GM23338 (cell line): ENCODE measurements around the gene GRIK1.

Experiments used
- CTCF ChIP-seq, 2 experiments: fragments of 200-600 bp in 1 of 2; sonication (generic) in 1 of 2; conservative IDR thresholded peaks; 2 replicates each; pipeline versions ENCODE4 v1.5.1 to v1.6.1; 2016 to 2017; ENCODE audit warnings: antibody characterized with exemption in 2 of 2, low read depth in 2 of 2, mild to moderate bottlenecking in 2 of 2, moderate library complexity in 1 of 2
- ETS1 ChIP-seq: IDR thresholded peaks from 2 replicates; pipeline ENCODE4 v1.6.1; 2016; ENCODE audit warnings: antibody characterized with exemption
- EZH2 ChIP-seq: fragments of 200-600 bp; sonication (generic); IDR thresholded peaks from one replicate; pipeline ENCODE4 v1.8.0; 2017; ENCODE audit warnings: antibody characterized with exemption, mild to moderate bottlenecking, low read depth; ENCODE audit not compliant: unreplicated experiment
- NANOG ChIP-seq: IDR thresholded peaks from 2 replicates; pipeline ENCODE4 v1.6.1; 2016; ENCODE audit warnings: antibody characterized with exemption, borderline replicate concordance
- POLR2AphosphoS5 ChIP-seq: IDR thresholded peaks from 2 replicates; pipeline ENCODE4 v1.6.1; 2016; ENCODE audit warnings: antibody characterized with exemption, low read depth
- REST ChIP-seq: IDR thresholded peaks from one replicate; pipeline ENCODE4 v1.6.1; 2018; ENCODE audit warnings: antibody characterized with exemption; ENCODE audit not compliant: unreplicated experiment
- ZNF462 ChIP-seq: fragments of 250-450 bp; sonication (Bioruptor Pico); IDR thresholded peaks from 2 replicates; pipeline ENCODE4 v1.5.0; 2020; ENCODE audit warnings: mild to moderate bottlenecking, moderate library complexity

- TF ChIP-seq CTCF (conservative IDR thresholded peaks at IDR 0.05; ENCODE audit: low read depth in 2 of 2) (no peak), ZNF462 (CRISPR knock-in tag) (no peak), POLR2AphosphoS5 (no peak), EZH2 (no peak), REST (no peak), ETS1 (no peak), NANOG (no peak)
Observed at GRCh38 chr21:29667651-29668050, 272.1 kb downstream of the GRIK1 start.
